ENCODE measurements around the gene CYBA. TPM values are rescaled to one million over a fixed set of nuclear protein-coding genes. Genes with fewer than 3 reads are reported as not detected.
A peak's percentile ranks its signal among the peaks of the same experiment; 100 is the strongest.

The CYBA gene
- total and polyA plus RNA-seq, 2 of the 13 experiments (the other 11 are each of a cell fraction or from before 2014, with no cell fraction given), result 196 to 250 TPM

DNA sequence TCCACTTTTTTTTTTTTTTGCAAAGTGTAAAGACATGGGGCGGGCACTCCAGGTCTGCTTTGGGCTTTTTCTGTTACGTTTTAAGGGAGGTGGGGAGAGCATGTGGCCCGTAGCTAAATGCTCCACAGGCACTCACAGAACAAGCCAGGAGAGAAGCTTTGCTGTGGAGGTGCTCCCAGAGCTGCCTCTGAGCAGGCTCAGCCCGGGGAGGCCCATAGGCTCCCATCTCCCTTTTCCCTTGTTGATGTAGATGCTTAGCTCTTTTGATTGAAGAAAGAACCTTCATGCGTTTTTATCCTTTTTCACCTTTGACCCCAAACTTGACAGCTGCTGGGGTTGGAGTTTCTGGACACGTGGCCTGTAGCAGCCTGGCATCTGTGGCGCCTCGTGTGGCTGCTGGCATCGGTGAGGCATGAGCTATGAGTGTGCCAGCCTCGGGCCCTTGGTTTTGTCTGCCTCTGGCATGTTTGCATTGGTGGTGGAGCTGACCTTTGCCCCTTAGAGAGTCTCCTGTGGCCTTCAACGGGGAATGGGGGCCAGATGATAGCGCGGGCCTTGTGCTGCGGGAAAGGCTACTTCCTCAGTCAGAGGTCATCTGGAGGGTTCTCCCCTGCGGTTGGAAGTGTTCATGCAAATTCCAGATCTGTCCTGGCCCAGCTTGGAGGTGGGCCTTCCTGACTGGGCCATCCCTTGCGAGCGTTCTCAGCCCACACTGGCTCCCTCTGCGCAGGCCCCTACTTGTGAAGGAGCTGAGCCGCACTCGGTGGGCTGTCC is 32.5 kb downstream of the CYBA start (continued):
- TF ChIP-seq, protein P1, sequence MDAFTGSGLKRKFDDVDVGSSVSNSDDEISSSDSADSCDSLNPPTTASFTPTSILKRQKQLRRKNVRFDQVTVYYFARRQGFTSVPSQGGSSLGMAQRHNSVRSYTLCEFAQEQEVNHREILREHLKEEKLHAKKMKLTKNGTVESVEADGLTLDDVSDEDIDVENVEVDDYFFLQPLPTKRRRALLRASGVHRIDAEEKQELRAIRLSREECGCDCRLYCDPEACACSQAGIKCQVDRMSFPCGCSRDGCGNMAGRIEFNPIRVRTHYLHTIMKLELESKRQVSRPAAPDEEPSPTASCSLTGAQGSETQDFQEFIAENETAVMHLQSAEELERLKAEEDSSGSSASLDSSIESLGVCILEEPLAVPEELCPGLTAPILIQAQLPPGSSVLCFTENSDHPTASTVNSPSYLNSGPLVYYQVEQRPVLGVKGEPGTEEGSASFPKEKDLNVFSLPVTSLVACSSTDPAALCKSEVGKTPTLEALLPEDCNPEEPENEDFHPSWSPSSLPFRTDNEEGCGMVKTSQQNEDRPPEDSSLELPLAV (CRISPR knock-in tag; conservative IDR thresholded peaks at IDR 0.05; ENCODE audit: low read depth), result no peak
- TF ChIP-seq XRCC5 (optimal IDR thresholded peaks at IDR 0.05; ENCODE audit: low read length) (peak; percentile 60), SIX1 (CRISPR knock-in tag; IDR thresholded peaks at IDR 0.05; ENCODE audit: borderline replicate concordance) (no peak), SATB2 (CRISPR knock-in tag; IDR thresholded peaks at IDR 0.05) (no peak), ZBTB8A (CRISPR knock-in tag; IDR thresholded peaks at IDR 0.05; ENCODE audit: borderline replicate concordance, low read depth) (no peak), ZNF781 (CRISPR knock-in tag; IDR thresholded peaks at IDR 0.05; ENCODE audit: borderline replicate concordance, not compliant biosample characterization) (no peak), ETV6 (CRISPR knock-in tag; conservative IDR thresholded peaks at IDR 0.05) (no peak), NCOA1 (CRISPR knock-in tag; IDR thresholded peaks at IDR 0.05) (no peak), ZNF101 (CRISPR knock-in tag; IDR thresholded peaks at IDR 0.05; ENCODE audit: borderline replicate concordance, low read depth) (no peak), ELF3 (CRISPR knock-in tag; IDR thresholded peaks at IDR 0.05) (peak; percentile 84), ZNF674 (CRISPR knock-in tag; IDR thresholded peaks at IDR 0.05; ENCODE audit: low read depth) (no peak), ZMYM4 (CRISPR knock-in tag; IDR thresholded peaks at IDR 0.05) (peak; percentile 68), ZNF263 (CRISPR knock-in tag; IDR thresholded peaks at IDR 0.05) (peak; percentile 81)
- TF ChIP-seq, protein P2, sequence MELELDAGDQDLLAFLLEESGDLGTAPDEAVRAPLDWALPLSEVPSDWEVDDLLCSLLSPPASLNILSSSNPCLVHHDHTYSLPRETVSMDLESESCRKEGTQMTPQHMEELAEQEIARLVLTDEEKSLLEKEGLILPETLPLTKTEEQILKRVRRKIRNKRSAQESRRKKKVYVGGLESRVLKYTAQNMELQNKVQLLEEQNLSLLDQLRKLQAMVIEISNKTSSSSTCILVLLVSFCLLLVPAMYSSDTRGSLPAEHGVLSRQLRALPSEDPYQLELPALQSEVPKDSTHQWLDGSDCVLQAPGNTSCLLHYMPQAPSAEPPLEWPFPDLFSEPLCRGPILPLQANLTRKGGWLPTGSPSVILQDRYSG (CRISPR knock-in tag; IDR thresholded peaks at IDR 0.05), result no peak
- TF ChIP-seq, protein P3, sequence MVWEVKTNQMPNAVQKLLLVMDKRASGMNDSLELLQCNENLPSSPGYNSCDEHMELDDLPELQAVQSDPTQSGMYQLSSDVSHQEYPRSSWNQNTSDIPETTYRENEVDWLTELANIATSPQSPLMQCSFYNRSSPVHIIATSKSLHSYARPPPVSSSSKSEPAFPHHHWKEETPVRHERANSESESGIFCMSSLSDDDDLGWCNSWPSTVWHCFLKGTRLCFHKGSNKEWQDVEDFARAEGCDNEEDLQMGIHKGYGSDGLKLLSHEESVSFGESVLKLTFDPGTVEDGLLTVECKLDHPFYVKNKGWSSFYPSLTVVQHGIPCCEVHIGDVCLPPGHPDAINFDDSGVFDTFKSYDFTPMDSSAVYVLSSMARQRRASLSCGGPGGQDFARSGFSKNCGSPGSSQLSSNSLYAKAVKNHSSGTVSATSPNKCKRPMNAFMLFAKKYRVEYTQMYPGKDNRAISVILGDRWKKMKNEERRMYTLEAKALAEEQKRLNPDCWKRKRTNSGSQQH (CRISPR knock-in tag; IDR thresholded peaks at IDR 0.05; ENCODE audit: low read depth), result no peak; the same call in 1 of the 2 replicates
- TF ChIP-seq, protein P4, sequence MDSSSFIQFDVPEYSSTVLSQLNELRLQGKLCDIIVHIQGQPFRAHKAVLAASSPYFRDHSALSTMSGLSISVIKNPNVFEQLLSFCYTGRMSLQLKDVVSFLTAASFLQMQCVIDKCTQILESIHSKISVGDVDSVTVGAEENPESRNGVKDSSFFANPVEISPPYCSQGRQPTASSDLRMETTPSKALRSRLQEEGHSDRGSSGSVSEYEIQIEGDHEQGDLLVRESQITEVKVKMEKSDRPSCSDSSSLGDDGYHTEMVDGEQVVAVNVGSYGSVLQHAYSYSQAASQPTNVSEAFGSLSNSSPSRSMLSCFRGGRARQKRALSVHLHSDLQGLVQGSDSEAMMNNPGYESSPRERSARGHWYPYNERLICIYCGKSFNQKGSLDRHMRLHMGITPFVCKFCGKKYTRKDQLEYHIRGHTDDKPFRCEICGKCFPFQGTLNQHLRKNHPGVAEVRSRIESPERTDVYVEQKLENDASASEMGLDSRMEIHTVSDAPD (CRISPR knock-in tag; IDR thresholded peaks at IDR 0.05), result peak; percentile 92
- TF ChIP-seq, protein P5, sequence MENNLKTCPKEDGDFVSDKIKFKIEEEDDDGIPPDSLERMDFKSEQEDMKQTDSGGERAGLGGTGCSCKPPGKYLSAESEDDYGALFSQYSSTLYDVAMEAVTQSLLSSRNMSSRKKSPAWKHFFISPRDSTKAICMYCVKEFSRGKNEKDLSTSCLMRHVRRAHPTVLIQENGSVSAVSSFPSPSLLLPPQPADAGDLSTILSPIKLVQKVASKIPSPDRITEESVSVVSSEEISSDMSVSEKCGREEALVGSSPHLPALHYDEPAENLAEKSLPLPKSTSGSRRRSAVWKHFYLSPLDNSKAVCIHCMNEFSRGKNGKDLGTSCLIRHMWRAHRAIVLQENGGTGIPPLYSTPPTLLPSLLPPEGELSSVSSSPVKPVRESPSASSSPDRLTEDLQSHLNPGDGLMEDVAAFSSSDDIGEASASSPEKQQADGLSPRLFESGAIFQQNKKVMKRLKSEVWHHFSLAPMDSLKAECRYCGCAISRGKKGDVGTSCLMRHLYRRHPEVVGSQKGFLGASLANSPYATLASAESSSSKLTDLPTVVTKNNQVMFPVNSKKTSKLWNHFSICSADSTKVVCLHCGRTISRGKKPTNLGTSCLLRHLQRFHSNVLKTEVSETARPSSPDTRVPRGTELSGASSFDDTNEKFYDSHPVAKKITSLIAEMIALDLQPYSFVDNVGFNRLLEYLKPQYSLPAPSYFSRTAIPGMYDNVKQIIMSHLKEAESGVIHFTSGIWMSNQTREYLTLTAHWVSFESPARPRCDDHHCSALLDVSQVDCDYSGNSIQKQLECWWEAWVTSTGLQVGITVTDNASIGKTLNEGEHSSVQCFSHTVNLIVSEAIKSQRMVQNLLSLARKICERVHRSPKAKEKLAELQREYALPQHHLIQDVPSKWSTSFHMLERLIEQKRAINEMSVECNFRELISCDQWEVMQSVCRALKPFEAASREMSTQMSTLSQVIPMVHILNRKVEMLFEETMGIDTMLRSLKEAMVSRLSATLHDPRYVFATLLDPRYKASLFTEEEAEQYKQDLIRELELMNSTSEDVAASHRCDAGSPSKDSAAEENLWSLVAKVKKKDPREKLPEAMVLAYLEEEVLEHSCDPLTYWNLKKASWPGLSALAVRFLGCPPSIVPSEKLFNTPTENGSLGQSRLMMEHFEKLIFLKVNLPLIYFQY (CRISPR knock-in tag; IDR thresholded peaks at IDR 0.05; ENCODE audit: borderline replicate concordance), result peak; percentile 53; the same call in 1 of the 2 replicates
- TF ChIP-seq, protein P6, sequence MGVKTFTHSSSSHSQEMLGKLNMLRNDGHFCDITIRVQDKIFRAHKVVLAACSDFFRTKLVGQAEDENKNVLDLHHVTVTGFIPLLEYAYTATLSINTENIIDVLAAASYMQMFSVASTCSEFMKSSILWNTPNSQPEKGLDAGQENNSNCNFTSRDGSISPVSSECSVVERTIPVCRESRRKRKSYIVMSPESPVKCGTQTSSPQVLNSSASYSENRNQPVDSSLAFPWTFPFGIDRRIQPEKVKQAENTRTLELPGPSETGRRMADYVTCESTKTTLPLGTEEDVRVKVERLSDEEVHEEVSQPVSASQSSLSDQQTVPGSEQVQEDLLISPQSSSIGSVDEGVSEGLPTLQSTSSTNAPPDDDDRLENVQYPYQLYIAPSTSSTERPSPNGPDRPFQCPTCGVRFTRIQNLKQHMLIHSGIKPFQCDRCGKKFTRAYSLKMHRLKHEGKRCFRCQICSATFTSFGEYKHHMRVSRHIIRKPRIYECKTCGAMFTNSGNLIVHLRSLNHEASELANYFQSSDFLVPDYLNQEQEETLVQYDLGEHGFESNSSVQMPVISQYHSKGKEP (CRISPR knock-in tag; IDR thresholded peaks at IDR 0.05), result no peak
